ENCODE results near the gene CTTN. TPM values are rescaled to one million over a fixed set of nuclear protein-coding genes. Genes with fewer than 3 reads are reported as not detected.

CTTN gene
- total and polyA plus RNA-seq, 8 donors = 69.8 to 390 (median 289) TPM

GRCh38 chr11:70466154-70466553 lies 67.8 kb downstream of the CTTN start:
- WGBS, 5 donors = 45 to 64% (median 55%) methylated on average over 7 to 10 of the region's 10 CpGs
- Histone ChIP-seq H3K4me3 (no peak overlapping the region), H3K36me3 (no peaks in the 10 kb centered on the region), H3K9me3 (no peaks in the 10 kb centered on the region), H3K4me1 (peaks cover 0 to 16% (median 0%) of the 10 kb centered on the region in 4 donors), H3K27me3 (peaks cover 0 to 39% (median 3%) of the 10 kb centered on the region in 3 donors), H3K27ac (no peak overlapping the region)
- intact Hi-C loops (cut with DNase I; ENCODE audit: low total_unique reads) = loop anchor here (5.0 kb wide), 1 partner anchor 291 kb away; no protein-coding TSS in a partner anchor
- DNase-seq = no peak
- TF ChIP-seq EP300 (IDR thresholded peaks at IDR 0.05) (no peak), POLR2AphosphoS5 (IDR thresholded peaks at IDR 0.05) (no peak), POLR2A (IDR thresholded peaks at IDR 0.05) (no peak), CTCF (IDR thresholded peaks at IDR 0.05) (no peak)

GRCh38 chr11:70466596-70466995 lies 68.3 kb downstream of the CTTN start:
- Histone ChIP-seq H3K27me3 (peaks cover 0 to 35% (median 3%) of the 10 kb centered on the region in 3 donors), H3K4me3 (no peak overlapping the region), H3K27ac (no peak overlapping the region), H3K9me3 (no peaks in the 10 kb centered on the region), H3K4me1 (peaks cover 0 to 16% (median 0%) of the 10 kb centered on the region in 4 donors), H3K36me3 (no peaks in the 10 kb centered on the region)
- no peak for TF ChIP-seq EP300 (IDR thresholded peaks at IDR 0.05)
- no peak for TF ChIP-seq POLR2AphosphoS5 (IDR thresholded peaks at IDR 0.05)
- TF ChIP-seq CTCF (IDR thresholded peaks at IDR 0.05) = no peak
- TF ChIP-seq POLR2A (IDR thresholded peaks at IDR 0.05) = no peak
- DNase-seq = no peak
- intact Hi-C loops (cut with DNase I; ENCODE audit: low total_unique reads) = loop anchor here (5.0 kb wide), 1 partner anchor 291 kb away; no protein-coding TSS in a partner anchor
- 80 to 90% (median 81%) methylated on average over 1 to 8 of the region's 8 CpGs for WGBS, 5 donors

- H3K36me3 ChIP-seq = peaks cover 0 to 5% (median 2%) of the 10 kb centered on the region in 4 donors
- 35 to 44% (median 38%) methylated on average over 19 to 20 of the region's 20 CpGs for WGBS, 5 donors
- no peak overlapping the region for H3K4me3 ChIP-seq
- H3K27me3 ChIP-seq = peaks cover 0 to 28% (median 3%) of the 10 kb centered on the region in 3 donors
- DNase-seq = peak; percentile 74 to 75
- TF ChIP-seq POLR2AphosphoS5 (IDR thresholded peaks at IDR 0.05) = no peak
- TF ChIP-seq EP300 (IDR thresholded peaks at IDR 0.05) = no peak
- TF ChIP-seq POLR2A (IDR thresholded peaks at IDR 0.05) = no peak
- TF ChIP-seq CTCF (IDR thresholded peaks at IDR 0.05) = peak in 5 of 7 experiments; percentile 62 to 83 (median 75)
- H3K9me3 ChIP-seq = no peaks in the 10 kb centered on the region
- peaks cover 0 to 16% (median 0%) of the 10 kb centered on the region in 4 donors for H3K4me1 ChIP-seq
- intact Hi-C loops (cut with DNase I; ENCODE audit: low total_unique reads) = loop anchor here (5.0 kb wide), 1 partner anchor 290 kb away; no protein-coding TSS in a partner anchor
- H3K27ac ChIP-seq = no peak overlapping the region
These were observed 69.1 kb downstream of the CTTN start for GRCh38 chr11:70467201-70468085.

- Histone ChIP-seq H3K4me1 (peaks cover 0 to 16% (median 0%) of the 10 kb centered on the region in 4 donors), H3K27me3 (peaks cover 0 to 19% (median 3%) of the 10 kb centered on the region in 3 donors), H3K4me3 (no peak overlapping the region), H3K27ac (no peak overlapping the region), H3K9me3 (no peaks in the 10 kb centered on the region), H3K36me3 (peaks cover 0 to 11% (median 9%) of the 10 kb centered on the region in 4 donors)
- intact Hi-C loops (cut with DNase I; ENCODE audit: low total_unique reads) = loop anchor here (5.0 kb wide), 1 partner anchor 289 kb away; no protein-coding TSS in a partner anchor
- DNase-seq = no peak
- WGBS, 5 donors = 58 to 73% (median 68%) methylated on average over 19 of the region's 19 CpGs
- TF ChIP-seq POLR2AphosphoS5 (IDR thresholded peaks at IDR 0.05) = no peak
- TF ChIP-seq POLR2A (IDR thresholded peaks at IDR 0.05) = no peak
- no peak for TF ChIP-seq EP300 (IDR thresholded peaks at IDR 0.05)
- no peak for TF ChIP-seq CTCF (IDR thresholded peaks at IDR 0.05)
These were observed 70.2 kb downstream of the CTTN start for GRCh38 chr11:70468256-70469195.
